ENCODE data around the gene SNCA.

Gene SNCA

DNA sequence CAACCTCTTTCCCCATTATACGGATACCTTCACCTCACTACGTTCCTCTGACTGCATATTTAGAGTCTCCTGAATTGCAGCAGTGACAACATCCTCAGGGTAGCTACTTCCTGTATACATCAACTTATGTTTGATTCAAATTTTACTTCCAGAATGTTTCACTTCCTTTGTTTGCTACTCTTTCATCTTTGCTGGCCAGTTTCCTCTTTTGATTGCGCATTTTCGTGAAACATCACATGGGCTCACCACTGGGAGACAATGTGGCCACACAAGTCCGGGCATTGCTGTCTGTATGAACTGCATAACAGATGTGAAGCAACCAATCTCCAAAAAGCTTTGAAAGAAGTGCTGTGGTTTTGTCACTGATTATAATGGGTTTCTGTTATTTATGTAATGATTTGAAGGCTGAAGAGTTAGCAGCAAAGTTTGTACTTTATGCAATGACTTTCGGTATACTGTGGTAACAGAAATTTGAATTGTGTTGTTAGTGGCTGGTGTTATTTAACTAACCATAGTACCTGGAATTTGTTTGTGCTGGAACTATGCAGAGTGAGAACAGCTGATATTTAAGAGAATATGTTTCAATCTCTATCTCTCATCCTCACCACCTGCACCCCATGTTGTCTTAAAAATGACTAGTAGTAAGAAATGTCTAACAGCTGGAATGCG, 7.4 kb downstream of the SNCA start:
- Histone ChIP-seq H3K27me3 (no peaks in the 10 kb centered on the region), H3K9me3 (replicated peaks in 1 of 11) (peaks cover 0 to 15% (median 0%) of the 10 kb centered on the region in 11 experiments; a peak in 5 of 22 replicates), H4K20me1 (no peaks in the 10 kb centered on the region), H3K36me3 (peaks cover 44 to 88% (median 67%) of the 10 kb centered on the region in 11 experiments), H3K9ac (peak overlapping the region; percentile 46 to 76 (median 70); a peak in 20 of 22 replicates), H3K27ac (peak overlapping the region; percentile 83 to 93 (median 91)), H3K4me3 (peak overlapping the region in 3 of 10 experiments; percentile 10 to 40 (median 23); a peak in 4 of 20 replicates), H3K4me2 (peak overlapping the region; percentile 24 to 85 (median 60)), H3K4me1 (peaks cover 15 to 78% (median 40%) of the 10 kb centered on the region in 10 experiments)
- TF ChIP-seq Cebpa-rat (IDR thresholded peaks at IDR 0.05): peak; percentile 88 to 99 (median 98)

DNA sequence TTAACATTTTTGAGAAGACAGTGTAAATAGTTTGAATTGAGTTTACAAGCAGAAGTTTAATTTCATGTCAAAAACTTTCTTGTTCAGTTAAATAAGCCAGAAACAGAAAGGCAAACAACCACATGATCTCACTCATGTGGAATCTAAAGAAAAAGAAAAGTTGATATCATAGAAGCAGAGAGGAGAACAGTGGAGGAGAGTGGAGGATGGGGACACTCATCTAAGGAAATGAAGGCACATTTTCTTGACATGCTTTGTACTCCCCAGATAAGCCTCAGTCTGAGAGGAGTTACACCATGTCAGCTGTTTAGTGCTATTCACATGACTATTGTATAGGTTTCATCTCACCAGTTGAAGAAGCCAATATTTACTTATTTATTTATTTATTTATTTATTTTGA, 13.5 kb downstream of the SNCA start:
- no peak for TF ChIP-seq Cebpa-rat (IDR thresholded peaks at IDR 0.05)
- 0 out of 22 replicates have a peak, but pooled peaks cover 0 to 10% (median 0%) of the 10 kb centered on the region in 11 experiments for H3K9me3 ChIP-seq (replicated peaks in 1 of 11)
- no peak overlapping the region for H3K27ac ChIP-seq
- H4K20me1 ChIP-seq: peaks cover 0 to 17% (median 0%) of the 10 kb centered on the region in 11 experiments; a peak in 4 of 22 replicates
- H3K36me3 ChIP-seq: peaks cover 42 to 94% (median 70%) of the 10 kb centered on the region in 11 experiments
- H3K4me3 ChIP-seq: no peak overlapping the region
- no peaks in the 10 kb centered on the region for H3K27me3 ChIP-seq
- peaks cover 0 to 53% (median 27%) of the 10 kb centered on the region in 10 experiments; a peak in 15 of 20 replicates for H3K4me1 ChIP-seq
- H3K9ac ChIP-seq: no peak overlapping the region
- 0 out of 22 replicates have a peak overlapping the region, but pooled peaks of 1 of the 11 experiments have one; percentile 16 for H3K4me2 ChIP-seq

- peaks cover 0 to 35% (median 18%) of the 10 kb centered on the region in 10 experiments; a peak in 14 of 20 replicates for H3K4me1 ChIP-seq
- no peak overlapping the region for H3K9ac ChIP-seq
- peak overlapping the region in 4 of 11 experiments; percentile 17 to 47 (median 32); a peak in 3 of 22 replicates for H3K27ac ChIP-seq
- H3K27me3 ChIP-seq: no peaks in the 10 kb centered on the region
- peaks cover 0 to 35% (median 0%) of the 10 kb centered on the region in 11 experiments; a peak in 7 of 22 replicates for H4K20me1 ChIP-seq
- peak overlapping the region in 2 of 11 experiments; percentile 46 to 47; a peak in 2 of 22 replicates for H3K4me2 ChIP-seq
- TF ChIP-seq Cebpa-rat (IDR thresholded peaks at IDR 0.05): no peak
- no peak overlapping the region for H3K4me3 ChIP-seq
- peaks cover 43 to 94% (median 73%) of the 10 kb centered on the region in 11 experiments for H3K36me3 ChIP-seq
- 0 out of 22 replicates have a peak, but pooled peaks cover 0 to 10% (median 0%) of the 10 kb centered on the region in 11 experiments for H3K9me3 ChIP-seq (replicated peaks in 1 of 11)
Measured at GRCh38 chr4:89821612-89822011, 15.3 kb downstream of the SNCA start.

DNA sequence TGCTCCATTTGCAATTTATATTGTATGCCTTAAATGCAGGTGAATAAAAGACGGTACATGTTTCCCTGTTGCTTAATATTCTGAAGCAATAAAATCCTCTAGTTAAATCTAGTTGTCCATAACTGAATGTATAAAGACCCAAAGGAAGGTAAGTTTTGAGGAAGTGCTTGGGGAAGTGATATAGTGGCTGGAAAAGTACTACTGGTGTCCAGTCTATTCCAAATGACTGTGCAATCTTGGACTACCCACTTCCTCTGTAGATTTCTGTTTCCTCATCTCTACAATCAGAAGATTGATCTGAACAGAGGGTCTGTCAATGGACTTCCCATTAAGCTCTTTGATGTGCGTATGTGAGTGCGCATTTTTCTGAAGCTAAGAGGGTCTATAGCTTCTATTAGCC, 17.0 kb downstream of the SNCA start:
- Histone ChIP-seq H3K4me2 (peak overlapping the region in 7 of 11 experiments; percentile 4 to 59 (median 47); a peak in 11 of 22 replicates), H3K27ac (peak overlapping the region in 6 of 11 experiments; percentile 17 to 57 (median 46); a peak in 10 of 22 replicates), H3K4me1 (peaks cover 0 to 29% (median 17%) of the 10 kb centered on the region in 10 experiments; a peak in 14 of 20 replicates), H3K9me3 (replicated peaks in 1 of 11) (0 out of 22 replicates have a peak, but pooled peaks cover 0 to 10% (median 0%) of the 10 kb centered on the region in 11 experiments), H3K4me3 (no peak overlapping the region), H4K20me1 (peaks cover 0 to 47% (median 0%) of the 10 kb centered on the region in 11 experiments; a peak in 7 of 22 replicates), H3K9ac (no peak overlapping the region), H3K27me3 (no peaks in the 10 kb centered on the region), H3K36me3 (peaks cover 43 to 96% (median 70%) of the 10 kb centered on the region in 11 experiments)
- no peak for TF ChIP-seq Cebpa-rat (IDR thresholded peaks at IDR 0.05)

- TF ChIP-seq Cebpa-rat (IDR thresholded peaks at IDR 0.05): no peak
- no peak overlapping the region for H3K4me3 ChIP-seq
- no peak overlapping the region for H3K27ac ChIP-seq
- H3K4me1 ChIP-seq: peaks cover 0 to 4% (median 0%) of the 10 kb centered on the region in 10 experiments; a peak in 4 of 20 replicates
- H3K9me3 ChIP-seq (replicated peaks in 1 of 11): peaks cover 0 to 6% (median 0%) of the 10 kb centered on the region in 11 experiments; a peak in 2 of 22 replicates
- peaks cover 0 to 87% (median 9%) of the 10 kb centered on the region in 11 experiments; a peak in 8 of 22 replicates for H4K20me1 ChIP-seq
- no peaks in the 10 kb centered on the region for H3K27me3 ChIP-seq
- H3K4me2 ChIP-seq: no peak overlapping the region
- H3K9ac ChIP-seq: no peak overlapping the region
- peaks cover 24 to 94% (median 73%) of the 10 kb centered on the region in 11 experiments for H3K36me3 ChIP-seq
Measured at GRCh38 chr4:89814362-89814761, 22.6 kb downstream of the SNCA start.

DNA sequence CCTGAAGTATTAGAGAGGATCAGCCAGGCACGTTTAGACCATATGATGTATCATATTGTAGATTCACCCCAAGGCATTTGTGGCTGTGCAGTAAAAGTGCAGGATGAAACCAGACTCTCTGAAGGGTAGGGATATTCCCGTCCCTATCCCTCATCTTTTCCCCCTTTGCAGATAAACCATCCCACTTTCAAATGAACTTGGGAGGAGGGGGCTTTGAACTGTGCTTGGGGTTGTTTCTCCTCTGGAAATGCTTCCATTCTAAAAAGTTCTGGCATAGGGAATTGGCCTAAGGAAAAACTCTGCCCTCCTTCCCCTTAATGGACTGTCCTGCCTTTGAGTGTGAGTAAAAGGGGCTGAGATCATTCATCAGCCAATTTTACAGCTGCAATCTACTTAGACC, 23.8 kb downstream of the SNCA start:
- Histone ChIP-seq H3K27ac (no peak overlapping the region), H3K4me3 (no peak overlapping the region), H3K4me1 (no peaks in the 10 kb centered on the region), H3K4me2 (no peak overlapping the region), H3K9ac (no peak overlapping the region), H3K27me3 (no peaks in the 10 kb centered on the region), H4K20me1 (peaks cover 0 to 91% (median 13%) of the 10 kb centered on the region in 11 experiments; a peak in 9 of 22 replicates), H3K36me3 (peaks cover 24 to 93% (median 65%) of the 10 kb centered on the region in 11 experiments; a peak in 20 of 22 replicates), H3K9me3 (replicated peaks in 1 of 11) (peaks cover 0 to 6% (median 0%) of the 10 kb centered on the region in 11 experiments; a peak in 2 of 22 replicates)
- no peak for TF ChIP-seq Cebpa-rat (IDR thresholded peaks at IDR 0.05)

DNA sequence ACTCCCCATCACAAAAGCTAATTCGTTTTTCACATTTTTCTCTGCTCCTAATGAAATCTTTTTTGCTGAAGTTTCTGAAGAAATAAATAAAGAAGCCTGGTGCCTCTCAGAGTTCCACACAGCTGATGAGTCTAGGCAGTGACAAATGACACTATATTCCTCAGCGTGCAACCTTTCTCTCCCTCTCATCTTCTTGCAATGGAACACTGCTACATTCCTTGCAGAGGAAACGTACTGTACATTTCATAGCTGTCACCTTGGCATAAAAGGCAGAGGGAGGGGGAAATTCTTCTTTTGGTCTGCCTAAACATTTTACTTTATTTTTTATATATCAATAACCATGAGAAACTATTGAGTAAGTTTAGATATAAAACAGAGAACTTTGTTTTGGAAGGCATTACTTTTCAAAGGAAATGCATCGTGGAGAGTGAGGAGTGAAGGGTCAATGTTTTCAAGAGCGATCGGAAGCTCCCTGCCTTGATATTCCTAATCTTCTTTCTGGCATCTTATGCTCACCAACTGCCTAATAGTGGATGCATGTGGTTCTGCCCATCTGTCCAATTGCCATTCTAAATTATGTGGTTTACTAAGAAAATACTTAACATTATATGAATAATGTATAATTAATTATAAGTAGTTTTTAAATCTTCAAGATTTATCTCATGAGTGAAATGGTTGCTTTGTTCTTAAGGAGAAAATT, 29.4 kb downstream of the SNCA start:
- Histone ChIP-seq H3K4me3 (no peak overlapping the region), H3K9me3 (replicated peaks in 1 of 11) (peaks cover 0 to under 1% (median 0%) of the 10 kb centered on the region in 11 experiments; a peak in 1 of 22 replicates), H3K27ac (no peak overlapping the region), H3K4me1 (no peaks in the 10 kb centered on the region), H4K20me1 (peaks cover 0 to 87% (median 7%) of the 10 kb centered on the region in 11 experiments; a peak in 10 of 22 replicates), H3K27me3 (no peaks in the 10 kb centered on the region), H3K9ac (no peak overlapping the region), H3K4me2 (no peak overlapping the region), H3K36me3 (peaks cover 13 to 92% (median 47%) of the 10 kb centered on the region in 11 experiments; a peak in 20 of 22 replicates)
- no peak for TF ChIP-seq Cebpa-rat (IDR thresholded peaks at IDR 0.05)

DNA sequence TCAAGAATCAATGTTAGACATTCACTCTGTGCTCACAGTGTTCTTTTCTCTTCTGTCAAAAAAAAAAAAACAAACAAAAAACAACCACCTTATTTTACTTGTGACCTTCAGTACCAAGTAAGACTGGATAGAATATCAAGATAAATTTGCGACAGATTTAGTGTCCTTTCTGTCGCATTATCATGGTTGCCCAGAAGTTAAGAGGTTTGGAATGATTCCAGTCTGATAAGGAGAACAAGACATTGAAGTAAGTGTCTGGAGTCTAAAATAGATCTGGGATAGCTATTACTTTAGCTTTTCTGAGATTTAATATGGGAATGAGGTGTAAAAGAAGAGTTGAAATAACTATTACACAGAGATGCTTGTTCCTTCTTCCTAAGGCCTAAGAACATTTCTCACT, 31.7 kb downstream of the SNCA start:
- H3K9ac ChIP-seq: no peak overlapping the region
- TF ChIP-seq Cebpa-rat (IDR thresholded peaks at IDR 0.05): no peak
- no peak overlapping the region for H3K4me2 ChIP-seq
- no peak overlapping the region for H3K27ac ChIP-seq
- H3K9me3 ChIP-seq (replicated peaks in 1 of 11): no peaks in the 10 kb centered on the region
- no peak overlapping the region for H3K4me3 ChIP-seq
- no peaks in the 10 kb centered on the region for H3K4me1 ChIP-seq
- H4K20me1 ChIP-seq: peaks cover 0 to 82% (median 7%) of the 10 kb centered on the region in 11 experiments; a peak in 11 of 22 replicates
- peaks cover 0 to 88% (median 36%) of the 10 kb centered on the region in 11 experiments; a peak in 18 of 22 replicates for H3K36me3 ChIP-seq
- H3K27me3 ChIP-seq: no peaks in the 10 kb centered on the region

Data from BLaER1 treated with 17β-estradiol and CSF1 and Interleukin-3, amounts not matched to agents 10 nM and 100 nM (cell line).